ENCODE measurements around the gene PRDX5.

The PRDX5 gene

DNA sequence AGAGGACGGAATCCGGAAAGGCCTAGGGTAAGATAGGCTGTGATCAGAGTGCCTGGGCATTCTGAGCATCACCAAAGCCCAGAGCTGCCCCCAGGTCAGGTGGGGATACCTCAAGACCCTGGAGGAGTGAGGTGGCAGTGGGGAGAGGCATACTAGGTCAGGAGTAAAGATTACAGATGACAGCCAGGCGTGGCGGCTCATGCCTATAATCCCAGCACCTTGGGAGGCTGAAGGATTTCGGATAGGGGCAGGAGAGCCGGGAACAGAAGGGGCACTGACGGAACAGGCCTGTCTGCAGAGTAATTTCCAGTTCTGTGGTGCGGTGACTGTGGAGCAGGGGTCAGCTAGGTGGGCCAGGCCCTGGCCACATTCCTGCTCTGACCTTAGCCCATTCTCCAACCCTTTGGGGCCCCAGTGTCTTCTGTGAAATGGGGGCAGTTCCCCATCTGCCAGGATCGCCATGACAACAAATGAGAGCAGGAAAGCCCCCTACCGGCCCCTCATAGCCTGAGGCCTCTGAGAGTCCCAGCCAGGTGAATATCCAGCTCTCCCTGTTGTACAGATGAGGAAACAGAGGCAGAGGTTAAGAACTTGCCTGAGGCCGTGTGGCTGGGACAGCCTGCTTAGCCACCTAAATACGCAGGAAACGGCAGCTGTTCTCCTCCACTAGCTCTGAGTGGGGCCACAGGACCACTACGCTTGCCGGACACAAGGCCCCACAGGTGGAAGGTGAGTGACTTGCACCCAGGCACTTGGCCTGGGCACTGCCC, 42.7 kb upstream of the PRDX5 start:
- no peak for ATAC-seq
- no peak for TF ChIP-seq ZFP3 (CRISPR knock-in tag; IDR thresholded peaks at IDR 0.05)
- no peak for TF ChIP-seq GLIS3 (CRISPR knock-in tag; IDR thresholded peaks at IDR 0.05)
- TF ChIP-seq, protein P1, sequence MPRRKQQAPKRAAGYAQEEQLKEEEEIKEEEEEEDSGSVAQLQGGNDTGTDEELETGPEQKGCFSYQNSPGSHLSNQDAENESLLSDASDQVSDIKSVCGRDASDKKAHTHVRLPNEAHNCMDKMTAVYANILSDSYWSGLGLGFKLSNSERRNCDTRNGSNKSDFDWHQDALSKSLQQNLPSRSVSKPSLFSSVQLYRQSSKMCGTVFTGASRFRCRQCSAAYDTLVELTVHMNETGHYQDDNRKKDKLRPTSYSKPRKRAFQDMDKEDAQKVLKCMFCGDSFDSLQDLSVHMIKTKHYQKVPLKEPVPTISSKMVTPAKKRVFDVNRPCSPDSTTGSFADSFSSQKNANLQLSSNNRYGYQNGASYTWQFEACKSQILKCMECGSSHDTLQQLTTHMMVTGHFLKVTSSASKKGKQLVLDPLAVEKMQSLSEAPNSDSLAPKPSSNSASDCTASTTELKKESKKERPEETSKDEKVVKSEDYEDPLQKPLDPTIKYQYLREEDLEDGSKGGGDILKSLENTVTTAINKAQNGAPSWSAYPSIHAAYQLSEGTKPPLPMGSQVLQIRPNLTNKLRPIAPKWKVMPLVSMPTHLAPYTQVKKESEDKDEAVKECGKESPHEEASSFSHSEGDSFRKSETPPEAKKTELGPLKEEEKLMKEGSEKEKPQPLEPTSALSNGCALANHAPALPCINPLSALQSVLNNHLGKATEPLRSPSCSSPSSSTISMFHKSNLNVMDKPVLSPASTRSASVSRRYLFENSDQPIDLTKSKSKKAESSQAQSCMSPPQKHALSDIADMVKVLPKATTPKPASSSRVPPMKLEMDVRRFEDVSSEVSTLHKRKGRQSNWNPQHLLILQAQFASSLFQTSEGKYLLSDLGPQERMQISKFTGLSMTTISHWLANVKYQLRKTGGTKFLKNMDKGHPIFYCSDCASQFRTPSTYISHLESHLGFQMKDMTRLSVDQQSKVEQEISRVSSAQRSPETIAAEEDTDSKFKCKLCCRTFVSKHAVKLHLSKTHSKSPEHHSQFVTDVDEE (CRISPR knock-in tag; IDR thresholded peaks at IDR 0.05), result no peak
- TF ChIP-seq RARB (CRISPR knock-in tag; IDR thresholded peaks at IDR 0.05), result no peak
- no peak for TF ChIP-seq ZNF70 (CRISPR knock-in tag; IDR thresholded peaks at IDR 0.05)
- TF ChIP-seq, protein P2, sequence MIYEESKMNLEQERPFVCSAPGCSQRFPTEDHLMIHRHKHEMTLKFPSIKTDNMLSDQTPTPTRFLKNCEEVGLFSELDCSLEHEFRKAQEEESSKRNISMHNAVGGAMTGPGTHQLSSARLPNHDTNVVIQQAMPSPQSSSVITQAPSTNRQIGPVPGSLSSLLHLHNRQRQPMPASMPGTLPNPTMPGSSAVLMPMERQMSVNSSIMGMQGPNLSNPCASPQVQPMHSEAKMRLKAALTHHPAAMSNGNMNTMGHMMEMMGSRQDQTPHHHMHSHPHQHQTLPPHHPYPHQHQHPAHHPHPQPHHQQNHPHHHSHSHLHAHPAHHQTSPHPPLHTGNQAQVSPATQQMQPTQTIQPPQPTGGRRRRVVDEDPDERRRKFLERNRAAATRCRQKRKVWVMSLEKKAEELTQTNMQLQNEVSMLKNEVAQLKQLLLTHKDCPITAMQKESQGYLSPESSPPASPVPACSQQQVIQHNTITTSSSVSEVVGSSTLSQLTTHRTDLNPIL (CRISPR knock-in tag; IDR thresholded peaks at IDR 0.05; ENCODE audit: low read depth), result no peak
- TF ChIP-seq ZFP30 (CRISPR knock-in tag; IDR thresholded peaks at IDR 0.05), result no peak
- TF ChIP-seq, protein P3, sequence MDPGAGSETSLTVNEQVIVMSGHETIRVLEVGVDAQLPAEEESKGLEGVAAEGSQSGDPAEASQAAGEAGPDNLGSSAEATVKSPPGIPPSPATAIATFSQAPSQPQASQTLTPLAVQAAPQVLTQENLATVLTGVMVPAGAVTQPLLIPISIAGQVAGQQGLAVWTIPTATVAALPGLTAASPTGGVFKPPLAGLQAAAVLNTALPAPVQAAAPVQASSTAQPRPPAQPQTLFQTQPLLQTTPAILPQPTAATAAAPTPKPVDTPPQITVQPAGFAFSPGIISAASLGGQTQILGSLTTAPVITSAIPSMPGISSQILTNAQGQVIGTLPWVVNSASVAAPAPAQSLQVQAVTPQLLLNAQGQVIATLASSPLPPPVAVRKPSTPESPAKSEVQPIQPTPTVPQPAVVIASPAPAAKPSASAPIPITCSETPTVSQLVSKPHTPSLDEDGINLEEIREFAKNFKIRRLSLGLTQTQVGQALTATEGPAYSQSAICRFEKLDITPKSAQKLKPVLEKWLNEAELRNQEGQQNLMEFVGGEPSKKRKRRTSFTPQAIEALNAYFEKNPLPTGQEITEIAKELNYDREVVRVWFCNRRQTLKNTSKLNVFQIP (CRISPR knock-in tag; IDR thresholded peaks at IDR 0.05; ENCODE audit: borderline replicate concordance, low read depth), result no peak
- no peak for TF ChIP-seq ARNTL (CRISPR knock-in tag; IDR thresholded peaks at IDR 0.05; ENCODE audit: borderline replicate concordance, low read depth)
- TF ChIP-seq, protein P4, sequence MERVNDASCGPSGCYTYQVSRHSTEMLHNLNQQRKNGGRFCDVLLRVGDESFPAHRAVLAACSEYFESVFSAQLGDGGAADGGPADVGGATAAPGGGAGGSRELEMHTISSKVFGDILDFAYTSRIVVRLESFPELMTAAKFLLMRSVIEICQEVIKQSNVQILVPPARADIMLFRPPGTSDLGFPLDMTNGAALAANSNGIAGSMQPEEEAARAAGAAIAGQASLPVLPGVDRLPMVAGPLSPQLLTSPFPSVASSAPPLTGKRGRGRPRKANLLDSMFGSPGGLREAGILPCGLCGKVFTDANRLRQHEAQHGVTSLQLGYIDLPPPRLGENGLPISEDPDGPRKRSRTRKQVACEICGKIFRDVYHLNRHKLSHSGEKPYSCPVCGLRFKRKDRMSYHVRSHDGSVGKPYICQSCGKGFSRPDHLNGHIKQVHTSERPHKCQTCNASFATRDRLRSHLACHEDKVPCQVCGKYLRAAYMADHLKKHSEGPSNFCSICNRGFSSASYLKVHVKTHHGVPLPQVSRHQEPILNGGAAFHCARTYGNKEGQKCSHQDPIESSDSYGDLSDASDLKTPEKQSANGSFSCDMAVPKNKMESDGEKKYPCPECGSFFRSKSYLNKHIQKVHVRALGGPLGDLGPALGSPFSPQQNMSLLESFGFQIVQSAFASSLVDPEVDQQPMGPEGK (CRISPR knock-in tag; IDR thresholded peaks at IDR 0.05; ENCODE audit: borderline replicate concordance), result no peak

DNA sequence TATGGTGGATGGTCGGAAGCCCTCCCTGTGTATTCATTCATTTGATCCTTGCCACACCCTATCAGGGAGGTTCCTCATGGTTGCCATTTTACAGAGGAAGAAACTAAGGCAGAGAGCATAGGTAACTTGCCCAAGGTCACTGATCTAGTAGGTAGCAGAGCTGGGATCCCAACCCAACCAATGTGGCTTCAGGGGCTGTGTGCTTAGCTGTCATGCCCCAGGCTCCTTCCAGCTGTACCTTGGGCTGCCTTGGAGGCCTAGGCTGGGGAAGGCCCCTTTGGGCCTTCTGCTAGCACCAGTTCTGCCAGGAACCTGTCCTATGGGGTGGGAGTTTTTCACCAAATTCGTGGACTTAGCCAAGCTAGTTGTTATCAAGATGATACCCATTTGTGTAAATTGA, 42.1 kb upstream of the PRDX5 start:
- ATAC-seq, result no peak
- TF ChIP-seq ZNF8 (CRISPR knock-in tag; IDR thresholded peaks at IDR 0.05), result no peak
- no peak for TF ChIP-seq ARNTL (CRISPR knock-in tag; IDR thresholded peaks at IDR 0.05; ENCODE audit: borderline replicate concordance, low read depth)
- TF ChIP-seq OSR1 (CRISPR knock-in tag; IDR thresholded peaks at IDR 0.05), result no peak
- no peak for TF ChIP-seq PPARA (CRISPR knock-in tag; IDR thresholded peaks at IDR 0.05; ENCODE audit: borderline replicate concordance)
- TF ChIP-seq TCF4 (CRISPR knock-in tag; IDR thresholded peaks at IDR 0.05; ENCODE audit: borderline replicate concordance), result no peak

DNA sequence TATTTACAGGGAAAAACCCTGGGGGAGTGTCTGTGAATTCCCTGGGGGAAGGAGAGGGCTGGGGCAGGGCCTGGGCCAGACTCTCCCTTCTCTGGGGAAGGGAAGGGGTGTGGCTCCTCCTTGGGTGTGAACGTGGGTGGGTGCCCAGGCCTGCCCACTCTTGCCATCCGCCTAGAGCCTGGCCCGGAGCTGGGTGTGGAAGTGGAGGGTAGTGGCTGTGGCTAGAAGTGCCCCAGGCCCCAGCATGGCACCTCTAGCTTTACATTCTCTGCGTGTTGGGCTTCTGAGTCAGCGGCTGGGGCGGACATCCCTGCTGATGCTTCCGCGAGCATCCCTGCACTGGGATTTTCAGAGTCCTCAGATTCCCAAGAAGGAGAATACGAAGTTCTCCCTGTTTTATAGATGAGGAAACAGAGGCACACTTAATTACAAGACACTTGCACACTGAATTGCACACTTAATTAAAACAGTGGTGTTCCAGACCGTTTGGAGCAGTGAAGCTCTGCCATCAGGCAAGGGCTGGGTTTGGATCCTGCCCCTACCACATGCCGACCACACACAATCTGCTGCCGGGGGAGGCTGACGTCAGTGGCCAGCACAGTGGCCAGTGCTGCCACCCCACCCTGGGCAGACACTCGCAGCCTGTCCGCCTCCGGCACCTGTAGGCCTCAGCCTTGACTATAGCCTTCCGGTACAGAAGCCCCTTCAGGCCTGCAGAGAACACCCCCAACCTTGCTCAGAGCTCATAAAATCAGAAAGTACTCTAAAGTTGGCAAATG, 41.1 kb upstream of the PRDX5 start:
- ATAC-seq, result no peak
- TF ChIP-seq OSR1 (CRISPR knock-in tag; IDR thresholded peaks at IDR 0.05), result no peak
- no peak for TF ChIP-seq GLIS3 (CRISPR knock-in tag; IDR thresholded peaks at IDR 0.05)
- no peak for TF ChIP-seq ESRRG (CRISPR knock-in tag; IDR thresholded peaks at IDR 0.05)
- TF ChIP-seq PPARA (CRISPR knock-in tag; IDR thresholded peaks at IDR 0.05; ENCODE audit: borderline replicate concordance), result no peak
- no peak for TF ChIP-seq ZNF8 (CRISPR knock-in tag; IDR thresholded peaks at IDR 0.05)

DNA sequence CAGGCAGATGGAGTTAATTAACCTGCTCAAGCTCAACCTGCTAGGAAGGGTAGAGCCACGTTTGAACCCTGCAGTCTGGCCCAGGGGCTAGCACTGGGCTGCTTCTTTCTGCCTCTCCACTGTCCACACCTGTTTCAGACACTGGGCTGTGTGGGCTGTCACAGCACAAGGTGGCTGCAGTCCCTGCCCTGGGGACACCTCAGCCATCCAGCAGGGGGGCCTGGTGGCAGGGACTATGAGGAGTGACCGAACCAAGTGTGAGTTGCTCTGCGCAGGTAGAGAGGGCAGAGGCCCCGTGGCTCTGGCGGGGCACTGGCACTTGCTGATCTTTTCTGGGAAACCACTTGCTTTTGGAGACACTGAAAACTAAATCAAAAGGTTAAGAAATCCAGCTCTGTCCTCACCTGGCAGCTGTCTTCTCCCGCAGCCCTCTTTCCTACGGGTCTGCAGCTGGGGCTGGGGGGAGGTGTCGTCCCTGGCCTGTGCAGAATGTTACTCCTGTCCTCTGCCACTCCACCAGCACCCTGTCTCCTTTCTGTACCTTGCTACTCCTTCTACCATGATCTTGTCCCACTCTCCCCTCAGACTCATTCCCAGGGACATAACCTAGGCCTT, 39.2 kb upstream of the PRDX5 start:
- no peak for TF ChIP-seq ZFP30 (CRISPR knock-in tag; IDR thresholded peaks at IDR 0.05)
- ATAC-seq, result no peak

All from SK-N-SH treated with all-trans-retinoic acid at 6 μM for 48 hours (cell line).